Stimulated activated CD8-positive, alpha-beta memory T cell treated with anti-CD3 and anti-CD28 coated beads, Interleukin-7, amount 100 ng/mL, for 48 hours (primary cell): Measurements from ENCODE around the gene CDKN2AIPNL.
"Not testable (repeated sequence)": the region's sequence is repeated elsewhere in the genome, so short reads cannot be mapped to it uniquely, and the experiment has no call there.

Experiments
- DNase-seq, 2 donors: peaks; one replicate each; pipeline ENCODE4 v3.0.0-alpha.2; 2020; ENCODE audit warnings: low read depth in 1 of 2; ENCODE audit errors: extremely low read depth in 1 of 2

CDKN2AIPNL gene

DNA sequence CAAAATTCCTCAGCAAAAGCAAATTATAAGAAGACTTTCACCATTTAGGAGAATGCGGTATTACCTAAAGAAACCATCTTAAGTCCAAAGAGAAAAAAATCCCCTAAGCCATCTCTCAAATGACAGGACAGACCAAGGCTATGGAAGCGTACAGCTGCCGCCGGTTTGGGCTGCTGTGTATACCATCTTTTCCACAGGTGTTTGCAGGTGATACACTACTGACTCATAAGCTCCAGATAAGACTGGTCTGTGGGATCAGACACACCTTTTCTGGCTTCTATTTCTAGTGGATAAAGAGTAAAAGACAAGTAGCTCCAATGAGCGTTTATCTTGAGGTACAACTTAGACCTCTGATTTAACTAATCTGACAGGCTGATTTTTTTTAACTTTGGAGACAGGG is 7.7 kb downstream of the CDKN2AIPNL start:
- no peak for DNase-seq

- DNase-seq = no peak
Observed at GRCh38 chr5:134398609-134399155, 13.0 kb downstream of the CDKN2AIPNL start.

DNA sequence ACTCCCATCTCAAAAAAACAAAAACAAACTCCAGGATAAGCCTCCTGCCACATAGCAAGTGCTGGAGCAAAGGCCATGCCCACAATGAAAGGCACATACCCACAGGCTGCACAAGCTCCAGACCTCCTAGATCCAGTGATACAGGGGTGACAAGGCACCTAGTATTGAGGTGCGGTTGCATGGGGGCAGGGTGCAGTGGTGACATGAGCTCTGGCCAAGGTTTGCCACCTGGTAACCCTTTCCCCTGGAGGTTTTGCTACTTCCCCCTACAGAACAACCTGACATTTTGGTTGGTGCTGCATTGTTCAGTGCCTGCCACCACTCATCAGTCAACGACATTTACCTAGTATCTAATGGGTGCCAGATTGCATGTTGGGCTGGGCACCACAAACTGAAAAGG is 14.5 kb downstream of the CDKN2AIPNL start:
- no peak for DNase-seq

- no peak for DNase-seq
Observed at GRCh38 chr5:134396274-134396673, 15.4 kb downstream of the CDKN2AIPNL start.

- no peak for DNase-seq
Observed at GRCh38 chr5:134394932-134395331, 16.7 kb downstream of the CDKN2AIPNL start.

DNA sequence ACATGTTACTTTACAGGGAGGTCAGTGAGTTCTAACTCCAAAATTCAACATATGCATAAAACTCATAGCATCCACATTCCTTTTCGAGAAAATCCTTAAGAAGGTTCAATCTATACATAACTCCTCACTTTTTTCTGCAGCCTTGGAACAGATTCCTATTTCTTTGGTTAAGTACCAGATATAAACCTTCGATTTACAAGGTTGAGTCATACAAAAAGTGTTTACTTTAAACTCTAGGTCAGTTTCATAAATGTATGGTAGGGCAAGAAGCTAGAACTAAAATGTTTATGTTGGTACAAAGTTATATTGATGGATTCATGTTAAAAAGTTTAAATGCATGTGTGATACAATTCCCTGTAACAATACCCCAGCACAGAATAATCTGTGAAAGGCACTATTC is 19.4 kb downstream of the CDKN2AIPNL start:
- DNase-seq = no peak

- DNase-seq = no peak
Observed at GRCh38 chr5:134387443-134387842, 24.2 kb downstream of the CDKN2AIPNL start.

DNA sequence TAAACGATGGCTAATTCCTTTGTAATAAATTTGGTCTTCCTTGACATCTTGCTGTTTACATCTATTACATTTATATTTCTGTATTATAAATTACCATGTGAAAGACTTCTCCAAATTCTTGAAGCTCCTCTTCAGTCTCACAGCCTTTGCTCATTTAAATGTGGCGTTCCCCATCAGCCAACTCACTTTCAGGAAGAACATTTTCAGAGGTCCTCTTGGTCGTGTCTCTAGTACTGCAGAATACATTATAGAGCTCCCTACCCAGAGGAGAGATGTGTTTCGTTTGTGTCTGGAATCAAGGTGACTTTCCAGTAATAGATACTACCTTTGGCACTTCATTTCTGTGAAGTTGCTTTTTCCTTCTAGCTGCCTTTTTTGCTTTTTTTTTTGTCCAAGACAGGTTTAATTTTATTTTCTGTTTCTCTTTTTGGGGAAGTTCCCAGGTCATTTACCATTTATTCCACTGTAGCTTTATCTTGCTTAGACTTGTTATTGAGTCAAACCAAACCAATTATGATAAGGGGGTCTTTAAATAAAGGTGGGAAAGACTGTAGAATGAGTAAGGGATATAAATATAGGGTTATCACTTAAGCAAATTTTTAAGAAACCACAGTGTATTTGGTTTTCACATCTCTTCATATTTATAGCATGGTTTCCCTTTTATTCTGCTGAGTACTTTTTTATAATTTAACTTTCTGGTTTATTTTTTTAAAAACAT is 27.5 kb downstream of the CDKN2AIPNL start:
- DNase-seq = no peak

DNA sequence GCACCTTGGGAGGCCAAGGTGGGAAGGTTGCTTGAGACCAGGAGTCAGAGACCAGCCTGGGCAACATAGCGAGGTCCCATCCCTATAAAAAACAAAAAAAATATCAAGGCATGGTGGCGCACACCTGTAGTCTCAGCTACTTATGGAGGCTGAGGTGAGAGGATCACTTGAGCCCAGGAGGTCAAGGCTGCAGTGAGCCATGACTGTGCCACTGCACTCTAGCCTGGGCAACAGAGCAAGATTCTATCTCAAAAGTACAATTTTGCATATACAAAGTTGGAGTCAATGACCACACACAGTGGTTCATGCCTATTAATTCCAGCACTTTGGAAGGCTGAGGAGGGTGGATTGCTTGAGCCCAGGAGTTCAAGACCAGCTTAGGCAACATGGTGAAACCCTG is 29.5 kb downstream of the CDKN2AIPNL start:
- DNase-seq = not testable (repeated sequence)

DNA sequence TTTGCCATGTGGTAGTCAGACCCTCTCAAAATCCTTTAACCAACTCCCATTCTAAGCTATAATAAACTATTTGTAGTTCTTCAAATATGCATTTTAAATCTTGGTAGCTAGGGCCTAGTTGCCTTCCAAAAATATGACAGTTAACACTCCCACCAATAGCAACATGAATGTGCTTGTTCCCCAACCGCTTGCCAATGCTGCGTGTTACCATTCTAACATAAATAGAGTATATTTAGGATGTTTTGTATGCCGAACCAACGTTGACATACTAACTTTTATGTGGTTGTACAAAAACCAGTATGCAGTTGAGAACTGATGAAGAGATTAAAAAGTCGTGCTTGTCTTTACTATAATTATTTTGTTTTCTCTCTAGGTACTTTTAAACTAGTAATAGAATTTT is 31.3 kb downstream of the CDKN2AIPNL start:
- no peak for DNase-seq

DNA sequence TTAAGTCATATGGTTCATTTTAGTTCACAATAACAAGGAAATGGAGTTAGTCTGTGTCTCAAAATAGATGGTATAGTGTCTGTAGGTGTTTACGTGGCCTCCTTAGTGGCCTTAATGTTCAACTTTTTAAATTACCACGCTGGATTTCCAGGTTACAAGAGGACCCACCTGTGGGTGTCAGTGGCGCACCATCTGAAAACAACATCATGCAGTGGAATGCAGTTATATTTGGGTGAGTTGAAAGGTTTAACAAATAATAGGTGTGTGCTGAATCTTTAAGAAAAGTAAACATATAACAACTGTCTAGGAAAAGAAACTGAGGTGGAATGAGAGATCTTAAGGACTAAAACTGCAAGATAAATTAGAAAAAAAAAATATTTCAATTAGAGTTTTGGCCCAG is 37.4 kb downstream of the CDKN2AIPNL start:
- DNase-seq = no peak

DNA sequence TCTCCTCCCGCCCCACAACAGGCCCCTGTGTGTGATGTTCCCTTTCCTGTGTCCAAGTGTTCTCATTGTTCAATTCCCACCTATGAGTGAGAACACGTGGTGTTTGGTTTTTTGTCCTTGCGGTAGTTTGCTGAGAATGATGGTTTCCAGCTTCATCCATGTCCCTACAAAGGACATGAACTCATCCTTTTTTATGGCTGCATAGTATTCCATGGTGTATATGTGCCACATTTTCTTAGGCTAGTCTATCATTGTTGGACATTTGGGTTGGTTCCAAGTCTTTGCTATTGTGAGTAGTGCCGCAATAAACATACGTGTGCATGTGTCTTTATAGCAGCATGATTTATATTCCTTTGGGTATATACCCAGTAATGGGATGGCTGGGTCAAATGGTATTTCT is 38.0 kb downstream of the CDKN2AIPNL start:
- DNase-seq = not testable (repeated sequence)

GRCh38 chr5:134371834-134372340 is 39.8 kb downstream of the CDKN2AIPNL start:
- DNase-seq = peak in 1 of 2 donors; percentile 18

GRCh38 chr5:134370871-134371833 is 40.5 kb downstream of the CDKN2AIPNL start, which contains the start of gene UBE2B:
Gene UBE2B (plus strand): TSS chr5:134371569. CDS start chr5:134371596, 27 bp downstream.
- DNase-seq = peak; percentile 85 to 97

DNA sequence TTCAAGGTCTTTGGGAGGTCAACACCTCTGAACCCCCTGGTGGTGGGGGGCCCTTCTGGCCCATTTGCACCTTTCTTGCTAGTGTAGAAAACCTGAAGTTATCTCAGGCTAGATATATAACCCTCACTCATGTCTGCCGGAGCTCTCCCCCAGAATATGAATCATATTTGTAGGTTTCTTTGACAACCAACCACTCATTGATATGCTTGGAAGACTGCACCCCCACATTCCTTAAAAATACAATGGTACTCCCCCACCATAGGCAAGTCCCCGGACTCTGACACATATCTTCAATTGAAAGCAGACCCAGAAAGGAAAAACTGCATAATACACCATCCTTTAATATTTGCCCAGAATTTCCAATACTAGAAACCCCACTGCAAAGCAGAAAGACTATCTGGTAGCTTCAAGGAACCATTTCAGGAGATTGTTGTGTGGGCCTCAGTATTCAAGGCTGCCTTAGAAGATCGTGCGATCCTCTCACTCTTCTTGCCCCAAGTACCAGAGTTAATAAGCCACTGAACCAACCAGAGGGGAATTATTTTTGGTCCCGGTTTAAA is 41.3 kb downstream of the CDKN2AIPNL start:
- DNase-seq = no peak

GRCh38 chr5:134365604-134366003 is 46.1 kb downstream of the CDKN2AIPNL start:
- DNase-seq = no peak

DNA sequence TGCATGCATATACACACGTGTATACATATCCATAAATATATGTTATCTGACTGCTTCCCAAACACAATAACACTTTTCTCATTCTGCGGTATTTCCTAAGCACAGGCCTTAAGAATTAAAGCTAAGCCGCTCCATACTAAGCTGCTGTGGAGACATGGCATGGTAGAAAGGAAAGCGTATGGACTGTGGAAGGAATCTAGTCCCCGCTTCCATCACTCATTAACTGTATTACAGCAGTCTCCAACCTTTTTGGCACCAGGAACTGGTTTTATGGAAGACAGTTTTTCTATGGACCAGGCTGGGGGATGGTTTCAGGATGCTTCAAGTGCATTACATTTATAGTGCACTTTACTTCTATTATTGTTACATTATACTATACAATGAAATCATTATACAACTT is 56.0 kb downstream of the CDKN2AIPNL start:
- DNase-seq = no peak
